ENCODE measurements around the gene PRR22. TPM values are rescaled to one million over a fixed set of nuclear protein-coding genes. Genes with fewer than 3 reads are reported as not detected.

PRR22 gene
- total RNA-seq, 1 donor from 2014 or later = 2.0 TPM

GRCh38 chr19:5809053-5809452 is 24.5 kb upstream of the PRR22 start:
- Histone ChIP-seq H3K4me1 (peaks cover 8% of the 10 kb centered on the region), H3K27ac (peak overlapping the region; percentile 30), H3K4me3 (no peak overlapping the region), H3K27me3 (peaks cover 2% of the 10 kb centered on the region), H3K36me3 (no peaks in the 10 kb centered on the region), H3K9me3 (no peaks in the 10 kb centered on the region)
- DNase-seq = no peak
- TF ChIP-seq CTCF (IDR thresholded peaks at IDR 0.05) = no peak
- peak; percentile 13 for ATAC-seq
- intact Hi-C loops (cut with DNase I) = no loop called here

GRCh38 chr19:5808120-5808816 is 23.7 kb upstream of the PRR22 start:
- Histone ChIP-seq H3K27ac (no peak overlapping the region), H3K4me1 (peaks cover 16% of the 10 kb centered on the region), H3K9me3 (no peaks in the 10 kb centered on the region), H3K27me3 (peaks cover 9% of the 10 kb centered on the region), H3K36me3 (no peaks in the 10 kb centered on the region), H3K4me3 (no peak overlapping the region)
- intact Hi-C loops (cut with DNase I) = no loop called here
- TF ChIP-seq CTCF (IDR thresholded peaks at IDR 0.05) = no peak
- ATAC-seq (no peak), DNase-seq (no peak)

- Histone ChIP-seq H3K4me1 (peaks cover 16% of the 10 kb centered on the region), H3K36me3 (no peaks in the 10 kb centered on the region), H3K27me3 (peaks cover 13% of the 10 kb centered on the region), H3K27ac (no peak overlapping the region), H3K9me3 (no peaks in the 10 kb centered on the region), H3K4me3 (no peak overlapping the region)
- intact Hi-C loops (cut with DNase I) = no loop called here
- DNase-seq (no peak), ATAC-seq (no peak)
- TF ChIP-seq CTCF (IDR thresholded peaks at IDR 0.05) = no peak
These were observed 22.4 kb upstream of the PRR22 start for GRCh38 chr19:5806905-5807304.

GRCh38 chr19:5806133-5806489 is 21.6 kb upstream of the PRR22 start:
- no peak overlapping the region for H3K4me3 ChIP-seq
- DNase-seq = no peak
- H3K36me3 ChIP-seq = no peaks in the 10 kb centered on the region
- H3K27me3 ChIP-seq = peaks cover 19% of the 10 kb centered on the region
- no peak for TF ChIP-seq CTCF (IDR thresholded peaks at IDR 0.05)
- no peak for ATAC-seq
- H3K9me3 ChIP-seq = no peaks in the 10 kb centered on the region
- intact Hi-C loops (cut with DNase I) = no loop called here
- no peak overlapping the region for H3K27ac ChIP-seq
- peaks cover 16% of the 10 kb centered on the region for H3K4me1 ChIP-seq

- Histone ChIP-seq H3K4me1 (peaks cover 16% of the 10 kb centered on the region), H3K9me3 (no peaks in the 10 kb centered on the region)
These were observed 21.1 kb upstream of the PRR22 start for GRCh38 chr19:5805462-5806132.

More at GRCh38 chr19:5805462-5806132, 21.1 kb upstream of the PRR22 start:
- no peaks in the 10 kb centered on the region for H3K36me3 ChIP-seq
- peaks cover 24% of the 10 kb centered on the region for H3K27me3 ChIP-seq
- intact Hi-C loops (cut with DNase I) = no loop called here
- TF ChIP-seq CTCF (IDR thresholded peaks at IDR 0.05) = peak; percentile 62
- DNase-seq = peak; percentile 90
- peak overlapping the region; percentile 35 for H3K4me3 ChIP-seq
- H3K27ac ChIP-seq = no peak overlapping the region
- peak; percentile 70 for ATAC-seq

Data from upper lobe of right lung (tissue), 1 donor.